ENCODE measurements around the gene ITGA2B.
A peak's percentile ranks its signal among the peaks of the same experiment; 100 is the strongest.
"Not testable (repeated sequence)": the region's sequence is repeated elsewhere in the genome, so short reads cannot be mapped to it uniquely, and the experiment has no call there.

The ITGA2B gene

DNA sequence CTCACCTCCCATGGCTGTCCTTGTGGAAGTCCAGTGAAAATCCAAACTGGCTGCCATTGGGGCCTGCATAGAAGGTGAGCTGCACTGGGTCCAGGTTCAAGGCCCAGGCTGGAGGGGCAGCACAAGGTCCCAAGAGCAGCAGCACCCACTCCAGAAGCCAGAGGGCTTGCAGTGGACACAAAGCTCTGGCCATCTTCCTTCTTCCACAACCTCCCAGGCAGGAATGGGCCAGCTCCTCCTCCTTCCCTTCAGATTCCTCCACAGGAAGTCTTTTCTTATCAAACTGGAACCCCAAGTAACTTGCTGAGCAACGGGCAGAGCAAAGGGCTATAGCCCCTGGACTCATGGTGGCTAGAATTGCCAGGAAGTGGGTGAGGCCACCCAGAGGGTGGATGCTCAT, at the start of gene ITGA2B:
ITGA2B (minus strand) TSS at position 369 of the 400 bp plus-strand sequence; CDS start at position 193, 176 bp downstream.
- DNase-seq = no peak

DNA sequence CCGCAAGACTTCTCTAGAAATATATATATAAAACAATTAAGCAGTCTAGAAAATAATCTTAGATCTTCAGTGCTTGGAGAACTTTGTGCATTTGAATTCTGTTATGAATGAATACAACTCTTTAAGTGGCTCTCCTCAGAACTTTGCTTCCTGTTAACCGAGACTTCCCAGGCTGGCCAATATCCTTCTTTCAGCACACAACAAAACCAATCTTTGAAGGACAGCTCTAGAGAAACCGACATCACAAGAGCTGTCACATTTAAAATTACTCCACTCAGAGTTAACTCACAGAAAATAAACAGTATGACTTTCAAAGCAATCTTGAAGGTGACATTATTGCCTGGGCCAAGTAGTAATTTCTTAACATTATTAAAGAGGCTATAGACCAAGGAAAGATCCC, 49.7 kb upstream of the ITGA2B start:
- DNase-seq = no peak

DNA sequence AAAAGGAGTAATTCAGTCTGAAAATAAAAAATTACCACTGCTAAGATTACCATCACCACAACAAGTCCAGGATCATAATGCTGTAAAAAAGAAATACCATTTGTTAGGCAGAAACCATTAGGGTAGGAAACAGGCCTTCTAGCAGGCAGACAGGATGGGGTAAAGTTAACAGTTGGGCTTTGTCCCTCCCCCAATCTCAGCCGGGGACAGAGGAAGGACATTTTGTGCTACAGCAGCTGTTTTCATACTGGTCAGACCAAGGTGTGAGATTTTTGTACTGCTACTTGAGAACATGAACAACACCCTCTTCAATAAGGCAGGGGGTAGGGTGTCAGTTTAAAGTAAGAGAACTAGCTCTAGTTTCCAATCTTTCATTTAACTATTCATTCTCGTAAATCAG, 49.2 kb upstream of the ITGA2B start:
- no peak for DNase-seq

- no peak for DNase-seq
Observed at GRCh38 chr17:44436336-44436735, 46.9 kb upstream of the ITGA2B start.

- DNase-seq = no peak
Observed at GRCh38 chr17:44432254-44433157, 43.1 kb upstream of the ITGA2B start.

DNA sequence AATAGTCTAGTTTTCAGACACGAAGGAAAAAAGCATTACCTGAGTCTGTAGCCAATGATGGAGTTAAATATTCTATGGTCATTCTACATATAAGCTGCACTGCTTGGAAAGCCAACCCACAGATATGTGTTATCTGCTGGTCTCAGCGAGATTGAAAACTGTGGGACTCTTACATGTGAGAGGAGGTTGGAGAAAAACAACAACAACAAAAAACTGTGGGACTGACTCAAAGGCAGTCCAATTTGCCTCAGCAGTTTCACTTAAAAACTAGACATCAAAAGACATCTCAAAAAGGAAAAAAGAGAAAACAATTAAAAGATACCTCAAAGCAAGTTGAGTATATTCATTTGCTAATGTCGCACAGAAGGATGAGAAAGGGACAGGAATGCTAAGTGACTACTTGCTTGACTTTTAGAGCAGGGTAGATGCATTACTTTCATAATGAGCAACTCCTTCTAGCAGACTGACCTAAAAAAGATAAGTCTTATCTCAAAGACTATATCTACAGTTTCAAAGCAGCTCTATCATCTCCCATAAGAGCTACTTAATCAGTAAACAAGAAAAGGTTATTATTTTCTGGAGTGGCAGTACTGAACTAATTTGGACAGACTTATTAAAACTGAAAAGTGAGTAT, 35.5 kb upstream of the ITGA2B start:
- no peak for DNase-seq

- no peak for DNase-seq
Observed at GRCh38 chr17:44417553-44417952, 28.1 kb upstream of the ITGA2B start.

GRCh38 chr17:44416558-44417289, 27.3 kb upstream of the ITGA2B start:
- DNase-seq = no peak

- no peak for DNase-seq
Observed at GRCh38 chr17:44414394-44415155, 25.1 kb upstream of the ITGA2B start.

GRCh38 chr17:44409309-44410028, 20.0 kb upstream of the ITGA2B start:
- no peak for DNase-seq

- DNase-seq = no peak
Observed at GRCh38 chr17:44408786-44409185, 19.3 kb upstream of the ITGA2B start.

DNA sequence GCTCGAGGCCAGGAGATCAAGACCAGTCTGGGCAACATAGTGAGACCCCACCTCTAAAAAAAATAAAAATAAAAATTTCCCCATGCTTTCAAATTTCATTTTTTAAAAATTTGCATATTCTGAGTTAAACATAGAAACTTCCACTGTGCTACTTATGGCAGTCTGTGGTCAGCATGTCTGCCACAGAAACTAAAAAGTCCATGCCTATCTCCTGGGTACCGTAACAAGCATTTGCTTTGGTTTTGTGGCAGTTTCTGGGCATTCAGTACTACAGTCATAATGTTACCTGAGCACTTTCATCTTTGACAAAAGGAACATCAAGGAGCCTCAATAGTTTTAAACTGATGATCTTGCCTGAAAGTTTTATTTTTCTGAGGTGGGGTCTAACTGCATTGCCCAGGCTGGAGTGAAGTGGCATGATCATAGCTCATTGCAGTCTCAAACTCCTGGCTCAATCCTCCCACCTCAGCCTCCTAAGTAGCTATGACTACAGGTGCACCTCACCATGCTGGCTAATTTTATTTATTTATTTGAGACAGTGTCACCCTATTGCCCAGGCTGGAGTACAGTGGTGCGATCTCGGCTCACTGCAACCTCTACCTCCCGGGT, 13.2 kb upstream of the ITGA2B start:
- DNase-seq = no peak

DNA sequence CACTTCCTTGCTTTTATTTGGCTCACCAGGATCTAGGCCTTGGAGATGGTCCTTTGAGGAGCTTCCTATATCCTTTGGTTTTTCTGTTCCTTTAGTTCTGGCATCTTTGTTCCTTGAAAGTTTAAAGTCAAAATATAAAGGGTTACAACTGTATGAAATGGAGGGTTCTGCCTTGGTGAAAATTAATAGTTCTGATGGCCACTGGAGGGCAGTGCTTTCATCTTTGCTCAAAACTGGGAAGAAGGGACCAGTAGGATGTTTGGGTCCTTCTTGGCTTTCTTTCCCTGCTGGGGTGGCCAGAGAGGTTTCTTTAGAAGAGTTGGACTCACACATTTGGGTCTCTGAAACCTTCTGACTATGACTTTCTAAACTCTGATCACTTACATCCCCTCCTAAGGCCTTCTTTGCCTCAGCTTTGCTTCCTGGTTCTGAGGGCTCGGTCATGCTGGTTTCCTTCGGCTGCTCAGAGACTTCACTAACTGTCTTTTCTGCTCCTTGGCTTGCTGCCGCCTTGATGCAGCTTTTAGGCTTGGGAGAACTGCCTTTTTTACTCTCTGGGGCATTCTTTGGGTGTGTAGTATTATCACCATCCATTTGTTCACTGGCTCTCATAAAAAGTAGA, 10.9 kb upstream of the ITGA2B start:
- DNase-seq = peak; percentile 20 to 53

DNA sequence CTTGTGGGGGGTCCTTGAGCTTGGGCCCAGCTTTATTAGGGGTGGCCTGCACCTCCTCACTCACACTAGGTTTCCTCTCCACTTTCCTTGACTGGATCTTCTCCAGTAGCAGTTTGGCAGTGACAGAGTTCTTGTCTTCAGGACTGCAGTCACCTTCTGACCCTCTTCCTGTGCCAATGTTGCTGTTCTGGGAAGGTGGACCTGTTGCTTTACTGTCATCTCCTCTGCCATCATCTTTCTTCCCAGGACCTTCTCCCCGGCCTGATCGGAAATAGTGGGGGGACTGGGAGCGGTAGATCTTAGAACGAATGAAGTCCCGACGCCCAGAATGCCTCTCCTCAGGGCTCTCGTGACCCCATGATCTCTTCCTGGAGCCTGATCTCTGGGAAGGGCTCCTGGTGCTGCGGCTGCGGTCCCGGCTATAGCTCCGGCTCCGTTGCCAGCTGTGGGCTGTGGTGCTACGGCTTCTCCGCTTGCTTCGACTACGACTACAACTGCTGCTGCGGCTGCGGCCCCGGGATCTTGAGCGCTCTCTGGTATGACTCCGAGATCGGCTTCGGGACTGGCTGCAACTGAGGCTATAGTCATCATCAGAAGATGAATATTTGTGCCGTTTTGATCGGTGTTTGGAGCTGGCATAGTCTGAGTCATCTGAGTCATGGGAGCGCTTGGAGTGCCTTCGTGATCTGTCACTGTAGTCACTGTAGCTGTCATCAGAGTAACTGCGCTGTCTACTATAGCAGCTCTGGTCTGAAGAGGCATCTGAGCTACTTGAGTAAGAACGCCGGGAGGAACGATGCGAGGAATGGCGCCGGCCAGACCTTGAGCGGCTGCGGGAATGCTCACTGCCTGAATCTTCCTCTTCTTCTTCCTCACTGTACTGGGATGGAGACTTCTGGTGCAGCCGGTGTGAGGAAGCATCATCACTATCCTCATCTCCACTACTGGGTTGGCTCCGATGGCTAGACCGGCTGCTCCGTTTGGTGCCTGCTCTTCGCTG, 9.5 kb upstream of the ITGA2B start:
- DNase-seq = no peak

GRCh38 chr17:44397479-44398440, 8.3 kb upstream of the ITGA2B start:
- no peak for DNase-seq

DNA sequence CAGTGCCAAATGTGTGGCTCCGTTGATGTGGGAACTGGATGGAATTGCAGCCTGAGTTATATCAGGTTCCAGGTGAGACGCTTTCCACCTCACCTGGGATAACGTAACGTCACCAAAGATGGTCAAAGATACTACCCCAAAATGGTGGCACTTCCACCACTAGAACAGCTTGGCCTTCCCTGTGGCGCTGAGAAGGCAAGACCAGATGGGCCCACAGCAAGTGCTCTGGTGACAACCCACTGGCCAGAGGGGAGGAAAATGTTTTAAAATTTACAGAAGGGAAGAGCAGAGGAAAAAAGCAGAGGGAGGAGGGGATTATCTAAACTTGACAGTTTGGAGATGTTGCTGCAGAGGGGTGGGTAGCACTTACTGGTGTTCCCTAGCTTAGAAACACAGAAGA, 7.5 kb upstream of the ITGA2B start:
- DNase-seq = no peak

DNA sequence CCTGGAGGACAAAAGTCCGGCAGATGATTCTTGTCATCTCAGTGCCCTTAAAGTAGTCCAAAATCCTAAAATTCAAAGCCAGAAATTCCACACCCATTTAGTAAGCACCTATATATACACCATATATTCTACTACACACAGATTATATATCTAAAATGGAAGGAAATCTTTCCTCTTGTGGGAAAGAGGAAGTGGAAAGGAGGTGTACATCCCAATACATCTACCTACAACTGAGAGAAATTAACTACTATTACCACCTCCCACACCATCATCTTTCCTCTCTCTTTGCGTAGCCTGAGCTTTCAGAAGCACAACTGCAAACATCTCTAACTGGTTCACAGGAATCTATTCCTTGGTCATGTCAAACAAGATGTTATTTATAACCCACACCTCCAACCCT, 5.4 kb upstream of the ITGA2B start:
- DNase-seq = no peak

DNA sequence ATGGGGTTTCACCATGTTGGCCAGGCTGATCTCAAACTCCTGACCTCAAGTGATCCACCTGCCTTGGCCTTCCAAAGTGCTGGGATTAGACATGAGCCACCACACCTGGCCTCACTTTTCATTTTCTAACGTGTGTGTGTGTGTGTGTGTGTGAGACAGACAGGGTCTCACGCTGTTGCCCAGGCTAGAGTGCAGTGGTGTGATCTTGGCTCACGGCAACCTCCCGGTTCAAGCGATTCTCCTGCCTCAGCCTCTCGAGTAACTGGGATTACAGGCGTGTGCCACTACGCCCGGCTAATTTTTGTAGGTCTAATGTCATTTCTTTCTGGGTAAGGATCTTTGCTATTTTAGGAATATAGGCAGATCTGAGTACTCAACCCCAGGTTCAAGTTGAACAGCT, 4.7 kb upstream of the ITGA2B start:
- not testable (repeated sequence) for DNase-seq

Measured in Kasumi-1 (cell line).